Esophagus muscularis mucosa (tissue), 4 donors: ENCODE results near the gene PHETA1.

Experiments
- EP300 ChIP-seq: sonication (generic); formaldehyde crosslinking; IDR thresholded peaks from one replicate; pipeline ENCODE4 v1.6.1; 2017; ENCODE audit warnings: antibody characterized with exemption
- POLR2A ChIP-seq: fragments of 450-650 bp; IDR thresholded peaks from one replicate; pipeline ENCODE4 v1.6.1; 2017; ENCODE audit warnings: antibody characterized with exemption, moderate library complexity, mild to moderate bottlenecking, low read depth
- TF ChIP-seq, protein P1 (sequence below), 3 experiments: fragments of 200-600 bp in 2 of 3; fragments of 450-650 bp in 1 of 3; sonication (generic) in 2 of 3; IDR thresholded peaks; one replicate each; pipeline ENCODE4 v1.5.1; 2017 to 2019; ENCODE audit warnings: antibody characterized with exemption in 3 of 3, mild to moderate bottlenecking in 2 of 3, moderate library complexity in 1 of 3

DNA sequence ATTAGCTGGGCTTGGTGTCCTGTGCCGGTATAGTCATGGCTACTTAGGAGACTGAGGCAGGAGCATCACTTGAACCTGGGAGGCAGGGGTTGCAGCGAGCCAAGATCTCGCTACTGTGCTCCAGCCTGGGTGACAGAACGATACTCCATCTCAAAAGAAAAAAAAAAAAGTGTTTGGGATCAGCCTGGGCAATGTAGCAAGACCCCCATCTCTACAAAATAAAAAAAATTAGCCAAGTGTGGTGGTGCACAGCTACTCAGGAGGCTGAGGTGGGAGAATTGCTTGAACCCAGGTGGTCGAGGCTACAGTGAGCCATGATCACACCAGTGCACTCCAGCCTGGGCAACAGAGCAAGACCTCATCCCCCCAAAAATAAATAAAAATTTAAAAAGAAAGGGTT, 47.6 kb downstream of the PHETA1 start:
- TF ChIP-seq POLR2A (no peak), EP300 (no peak)
- TF ChIP-seq, protein P1, sequence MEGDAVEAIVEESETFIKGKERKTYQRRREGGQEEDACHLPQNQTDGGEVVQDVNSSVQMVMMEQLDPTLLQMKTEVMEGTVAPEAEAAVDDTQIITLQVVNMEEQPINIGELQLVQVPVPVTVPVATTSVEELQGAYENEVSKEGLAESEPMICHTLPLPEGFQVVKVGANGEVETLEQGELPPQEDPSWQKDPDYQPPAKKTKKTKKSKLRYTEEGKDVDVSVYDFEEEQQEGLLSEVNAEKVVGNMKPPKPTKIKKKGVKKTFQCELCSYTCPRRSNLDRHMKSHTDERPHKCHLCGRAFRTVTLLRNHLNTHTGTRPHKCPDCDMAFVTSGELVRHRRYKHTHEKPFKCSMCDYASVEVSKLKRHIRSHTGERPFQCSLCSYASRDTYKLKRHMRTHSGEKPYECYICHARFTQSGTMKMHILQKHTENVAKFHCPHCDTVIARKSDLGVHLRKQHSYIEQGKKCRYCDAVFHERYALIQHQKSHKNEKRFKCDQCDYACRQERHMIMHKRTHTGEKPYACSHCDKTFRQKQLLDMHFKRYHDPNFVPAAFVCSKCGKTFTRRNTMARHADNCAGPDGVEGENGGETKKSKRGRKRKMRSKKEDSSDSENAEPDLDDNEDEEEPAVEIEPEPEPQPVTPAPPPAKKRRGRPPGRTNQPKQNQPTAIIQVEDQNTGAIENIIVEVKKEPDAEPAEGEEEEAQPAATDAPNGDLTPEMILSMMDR (IDR thresholded peaks at IDR 0.05) = no peak
